ENCODE results near the gene E2F3.

GRCh38 chr6:20417819-20418218 lies 16.1 kb downstream of the E2F3 start:
- TF ChIP-seq POLR2A (IDR thresholded peaks at IDR 0.05; ENCODE audit: low read depth, low read length) (no peak), EZH2 (IDR thresholded peaks at IDR 0.05; ENCODE audit: borderline replicate concordance, low read depth, low read length, severe bottlenecking) (no peak), JUN (IDR thresholded peaks at IDR 0.05; ENCODE audit: borderline replicate concordance, insufficient read depth, insufficient read length, low read depth) (no peak), MYC (IDR thresholded peaks at IDR 0.05; ENCODE audit: low read depth, low read length) (no peak), FOS (IDR thresholded peaks at IDR 0.05; ENCODE audit: borderline replicate concordance, insufficient read depth, low read length) (no peak), POLR2AphosphoS5 (IDR thresholded peaks at IDR 0.05; ENCODE audit: insufficient read depth, low read depth, low read length) (no peak), MAX (IDR thresholded peaks at IDR 0.05; ENCODE audit: insufficient read depth, insufficient read length) (no peak)
- TF ChIP-seq, protein P1, sequence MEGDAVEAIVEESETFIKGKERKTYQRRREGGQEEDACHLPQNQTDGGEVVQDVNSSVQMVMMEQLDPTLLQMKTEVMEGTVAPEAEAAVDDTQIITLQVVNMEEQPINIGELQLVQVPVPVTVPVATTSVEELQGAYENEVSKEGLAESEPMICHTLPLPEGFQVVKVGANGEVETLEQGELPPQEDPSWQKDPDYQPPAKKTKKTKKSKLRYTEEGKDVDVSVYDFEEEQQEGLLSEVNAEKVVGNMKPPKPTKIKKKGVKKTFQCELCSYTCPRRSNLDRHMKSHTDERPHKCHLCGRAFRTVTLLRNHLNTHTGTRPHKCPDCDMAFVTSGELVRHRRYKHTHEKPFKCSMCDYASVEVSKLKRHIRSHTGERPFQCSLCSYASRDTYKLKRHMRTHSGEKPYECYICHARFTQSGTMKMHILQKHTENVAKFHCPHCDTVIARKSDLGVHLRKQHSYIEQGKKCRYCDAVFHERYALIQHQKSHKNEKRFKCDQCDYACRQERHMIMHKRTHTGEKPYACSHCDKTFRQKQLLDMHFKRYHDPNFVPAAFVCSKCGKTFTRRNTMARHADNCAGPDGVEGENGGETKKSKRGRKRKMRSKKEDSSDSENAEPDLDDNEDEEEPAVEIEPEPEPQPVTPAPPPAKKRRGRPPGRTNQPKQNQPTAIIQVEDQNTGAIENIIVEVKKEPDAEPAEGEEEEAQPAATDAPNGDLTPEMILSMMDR (IDR thresholded peaks at IDR 0.05; ENCODE audit: extremely low read depth in 1 of 2, insufficient read depth in 1 of 2, low read depth in 1 of 2, low read length in 2 of 2): no peak
